Measurements from ENCODE around the gene MYOCD.

The MYOCD gene

DNA sequence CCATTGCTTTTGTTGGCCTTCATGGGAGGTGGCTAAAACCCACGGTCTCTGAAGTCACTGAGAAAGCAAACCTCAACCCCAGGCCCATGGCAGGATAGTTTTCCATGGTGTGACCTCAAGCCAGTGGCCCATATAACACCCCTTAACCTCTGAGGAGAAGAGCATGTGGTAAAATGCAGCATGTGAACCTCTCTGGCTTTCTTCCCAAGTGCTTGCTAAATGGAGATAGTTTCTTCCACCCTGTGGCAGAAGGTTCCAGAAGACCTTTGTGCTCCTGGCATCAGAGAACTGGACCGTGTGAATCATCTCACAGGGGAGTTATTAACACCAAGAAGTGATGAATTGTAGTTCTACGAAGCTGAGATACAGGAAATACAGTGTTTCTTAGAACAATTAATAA lies 47.3 kb downstream of the MYOCD start:
- DNase-seq = no peak

DNA sequence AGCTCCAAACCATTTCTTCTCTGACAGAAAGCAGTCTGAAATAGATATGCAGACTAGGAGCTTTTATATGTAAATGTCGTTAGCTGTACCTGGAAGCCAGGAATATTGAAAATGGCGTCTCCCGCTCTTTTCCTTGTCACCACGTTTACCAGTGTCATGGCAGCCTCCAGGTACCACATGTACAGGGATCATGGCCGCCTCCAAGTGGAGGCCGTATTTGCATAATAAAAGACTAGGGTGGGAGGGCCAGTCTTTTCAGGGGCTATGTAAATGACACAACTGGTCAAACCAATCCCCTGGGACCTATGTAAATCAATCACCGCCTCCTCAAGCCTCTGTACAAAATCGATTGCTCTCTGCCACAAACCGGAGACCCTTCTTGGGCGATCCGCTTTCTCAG lies 54.3 kb downstream of the MYOCD start:
- DNase-seq = no peak

DNA sequence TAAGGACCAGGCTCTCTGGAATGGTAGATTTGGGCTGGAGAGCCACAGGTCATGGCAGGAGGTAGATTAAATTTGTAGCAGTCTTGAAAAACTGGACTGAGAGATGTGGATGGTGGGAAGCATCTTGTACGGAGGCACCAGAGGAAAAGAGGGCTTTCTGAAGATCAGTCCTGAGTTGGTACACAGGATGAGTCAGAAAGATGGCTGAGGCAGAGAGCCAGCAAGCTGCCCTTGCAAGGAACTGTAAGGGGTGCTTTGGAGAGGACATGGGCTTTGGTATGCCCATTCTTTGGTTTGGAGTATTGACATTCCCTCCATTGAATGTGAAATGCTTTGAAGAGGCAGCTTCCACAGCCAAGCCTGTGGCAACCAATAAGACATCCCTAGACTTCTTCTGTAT lies 55.9 kb downstream of the MYOCD start:
- DNase-seq = no peak

DNA sequence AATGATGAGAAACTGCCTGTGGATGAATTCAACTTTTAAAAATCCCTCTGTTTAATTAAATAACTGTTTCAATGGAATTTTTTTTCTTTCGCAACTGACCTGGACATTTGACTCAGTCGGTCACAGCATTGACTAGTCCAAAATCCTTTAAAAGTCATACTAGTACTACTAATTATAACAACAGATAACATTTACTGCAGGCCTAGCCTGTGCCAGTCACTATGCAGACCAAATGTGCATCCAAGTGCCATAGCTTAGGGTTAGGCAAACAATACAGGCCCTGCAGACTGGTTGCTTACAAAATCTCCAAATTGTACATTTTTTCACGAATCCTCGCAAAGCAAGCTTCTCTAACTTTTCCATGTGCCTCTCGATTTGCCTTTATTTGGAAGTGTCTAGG lies 56.6 kb downstream of the MYOCD start:
- DNase-seq = no peak

DNA sequence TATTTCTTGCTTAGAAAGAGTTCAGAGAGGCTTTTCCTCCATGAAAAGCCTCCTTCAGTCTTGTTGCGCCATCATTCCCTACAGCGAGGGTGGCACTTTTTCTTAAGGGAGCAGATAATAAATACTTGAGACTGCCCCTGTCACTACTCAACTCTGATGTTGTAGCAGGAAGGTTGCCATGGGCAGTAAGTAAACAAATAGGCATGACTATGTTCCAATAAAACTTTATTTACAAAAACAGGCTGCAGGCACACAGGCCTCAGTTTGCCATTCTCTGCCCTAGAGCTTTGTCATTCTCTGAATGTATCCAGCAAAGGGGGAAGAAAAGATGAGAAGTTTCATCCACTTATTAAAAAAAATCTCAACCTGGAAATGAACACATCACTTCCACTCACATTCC lies 60.4 kb downstream of the MYOCD start:
- DNase-seq = no peak

DNA sequence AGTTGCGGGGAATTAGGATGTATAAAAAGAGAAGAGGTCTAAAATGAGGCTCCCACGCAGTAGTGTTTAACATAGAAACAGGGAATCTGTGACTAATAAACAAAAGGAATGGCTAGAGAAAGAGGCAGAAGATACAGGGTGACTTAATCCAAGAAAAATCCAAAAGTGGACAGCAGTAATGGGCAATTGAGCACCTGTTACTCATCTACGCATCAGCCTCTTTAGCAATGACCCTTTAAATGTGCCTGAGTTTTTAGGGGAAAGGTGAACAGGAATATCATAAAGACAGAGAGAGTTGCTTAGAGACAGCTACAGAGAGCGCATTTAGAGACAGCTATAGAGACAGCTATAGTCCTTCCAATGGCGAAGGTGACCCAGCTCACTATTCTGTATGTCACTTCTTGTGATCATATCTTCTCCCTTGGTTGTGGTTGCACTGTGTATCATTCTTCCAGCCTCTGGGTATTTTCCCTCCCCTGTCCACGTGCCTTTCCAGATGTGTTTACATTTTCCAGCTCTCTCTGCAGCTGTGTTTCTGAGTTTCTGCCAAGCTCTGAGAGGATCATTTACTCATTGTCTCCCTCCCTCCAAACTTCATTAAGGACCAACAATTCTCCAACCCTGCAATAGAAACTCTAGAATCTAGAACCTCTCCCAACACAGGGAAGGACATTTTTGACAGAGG lies 61.5 kb downstream of the MYOCD start:
- no peak for DNase-seq

DNA sequence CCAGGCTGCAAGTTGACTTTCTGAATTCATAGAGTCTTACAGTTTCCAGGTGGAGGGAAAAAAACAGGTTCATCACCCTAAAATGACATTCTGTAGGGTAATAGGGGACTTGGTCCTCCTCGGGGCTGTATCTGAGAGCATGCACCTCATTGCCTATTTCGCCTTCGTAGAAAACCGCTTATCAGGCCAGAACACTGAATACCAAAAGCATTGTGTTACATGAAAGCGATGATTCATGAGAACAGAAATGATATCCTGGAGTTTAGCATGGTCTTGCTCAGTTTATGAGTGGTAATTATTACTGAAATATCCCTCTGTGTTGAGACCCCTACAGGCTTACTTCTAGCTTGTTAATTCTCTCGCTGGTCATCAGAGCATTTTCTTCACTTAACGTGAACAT lies 62.2 kb downstream of the MYOCD start:
- no peak for DNase-seq

DNA sequence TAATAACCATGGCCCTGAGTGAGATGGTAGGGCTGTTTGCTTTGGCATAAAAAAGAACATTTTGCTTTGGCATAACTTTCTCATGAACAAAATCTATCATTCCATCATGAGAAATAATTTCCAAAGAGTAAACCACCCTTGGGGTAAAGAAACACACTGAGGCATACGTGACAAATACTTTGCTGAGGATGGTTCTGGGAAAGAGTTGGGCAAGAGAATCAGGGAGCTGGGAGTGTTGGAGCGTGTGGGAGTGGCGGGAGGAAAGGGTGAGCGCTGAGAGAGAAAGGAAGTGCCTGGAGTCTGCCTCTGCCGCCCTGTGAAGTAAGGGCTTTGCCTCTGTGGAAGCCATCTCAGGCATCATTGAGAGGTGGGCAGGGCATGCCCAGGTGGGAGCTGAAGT lies 63.4 kb downstream of the MYOCD start:
- DNase-seq = no peak

DNA sequence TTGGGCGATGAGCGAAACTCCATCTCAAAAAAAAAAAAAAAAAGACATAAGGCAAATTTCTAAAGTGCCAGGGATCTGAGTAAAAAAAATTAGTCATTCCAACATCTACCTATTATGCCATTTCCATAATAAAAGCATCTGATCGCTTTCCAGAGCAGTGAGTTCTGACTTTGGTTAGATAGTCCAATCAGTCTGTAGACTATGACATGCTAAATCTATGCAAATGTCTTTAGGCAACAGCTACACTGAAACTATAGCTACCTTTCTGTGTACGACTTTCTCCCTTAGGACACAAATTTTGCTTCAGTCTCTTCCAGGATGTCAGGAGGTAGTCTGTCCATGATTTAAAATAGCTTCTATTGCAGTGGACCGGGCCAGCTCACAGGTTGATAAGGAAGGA lies 64.7 kb downstream of the MYOCD start:
- DNase-seq = no peak

DNA sequence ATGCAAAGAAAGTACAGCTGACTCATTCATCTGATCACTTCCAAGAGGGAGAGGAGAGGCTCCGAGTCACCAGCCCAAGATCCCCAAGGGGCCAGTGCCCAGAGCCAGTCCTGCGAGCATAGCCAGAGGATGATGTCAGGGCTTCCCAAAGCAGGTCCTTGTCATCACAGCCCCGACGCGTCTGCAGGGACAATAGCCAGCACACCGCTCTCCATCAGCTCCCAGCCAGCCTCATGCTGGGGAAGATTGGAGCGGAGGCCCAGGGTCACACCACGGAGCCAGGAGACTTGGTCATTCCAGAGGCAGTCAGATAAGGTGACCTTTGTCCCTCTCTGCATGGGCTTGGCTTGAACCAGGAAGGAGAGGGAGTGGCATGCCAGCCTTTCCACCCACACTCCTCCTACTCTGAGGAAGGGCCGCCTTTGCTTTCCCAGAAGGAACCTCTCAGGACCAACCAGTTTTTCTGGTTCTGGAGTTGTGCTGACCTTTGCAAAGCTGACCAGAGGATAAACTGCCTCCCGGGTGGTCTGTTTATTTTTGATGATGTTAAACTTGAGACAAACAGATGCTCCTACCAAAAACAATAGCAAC lies 65.3 kb downstream of the MYOCD start:
- no peak for DNase-seq

DNA sequence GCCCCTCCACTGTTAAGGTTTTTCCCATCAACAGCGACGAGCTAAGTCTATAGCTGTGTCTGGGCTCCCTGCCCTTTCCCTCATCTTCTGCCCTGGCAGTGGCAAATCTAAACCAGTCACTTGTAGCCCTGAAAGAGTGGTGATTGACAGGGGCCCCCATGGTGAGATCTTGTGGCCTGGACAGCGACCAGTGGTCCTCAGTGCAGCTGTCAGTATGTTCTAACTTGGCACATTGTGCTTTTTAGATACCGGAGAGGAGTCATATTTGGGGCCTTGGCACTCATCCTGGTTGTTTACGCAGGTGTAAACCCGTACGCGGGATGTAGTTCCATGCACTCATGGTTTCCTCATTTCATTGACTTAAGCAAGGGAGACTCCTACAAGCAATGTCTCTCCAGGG lies 66.1 kb downstream of the MYOCD start:
- no peak for DNase-seq

DNA sequence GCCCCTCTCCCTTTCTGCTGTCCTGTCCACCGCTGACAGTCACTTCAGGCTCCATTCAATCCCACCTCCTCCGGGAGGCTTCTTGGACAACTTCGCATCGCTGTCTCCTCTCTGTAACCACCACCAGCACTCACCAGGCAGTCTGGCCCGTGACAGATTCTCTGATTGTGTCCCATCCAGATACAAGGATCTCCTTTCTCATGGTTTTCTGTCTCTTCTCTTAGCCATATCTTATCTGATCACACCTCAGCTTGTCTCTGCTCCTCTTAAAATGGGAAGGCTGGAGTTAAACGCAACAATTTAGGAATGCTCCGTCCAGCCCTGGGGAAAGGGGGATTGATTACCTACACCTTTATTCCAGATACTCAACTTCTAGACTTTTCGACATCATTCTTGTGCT lies 66.7 kb downstream of the MYOCD start:
- no peak for DNase-seq

DNA sequence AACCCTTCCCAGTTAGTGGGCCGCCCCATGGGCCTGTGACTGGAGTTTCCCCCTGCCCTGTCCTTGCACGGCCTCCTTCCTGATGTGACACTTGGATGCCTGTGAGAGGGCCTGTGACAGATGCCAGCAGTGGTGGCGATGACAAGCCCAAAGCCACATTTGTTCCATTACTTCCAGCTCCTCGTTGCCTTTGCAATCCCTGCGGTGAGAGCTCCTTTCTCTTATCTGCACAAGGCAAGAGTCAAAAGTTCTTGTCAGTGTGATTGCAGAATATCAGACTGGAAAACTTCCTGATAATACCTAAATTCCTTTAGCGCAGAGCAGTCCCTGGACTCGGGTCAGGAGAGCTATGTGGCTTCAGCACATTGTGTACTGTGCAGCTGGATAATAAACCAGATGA lies 69.2 kb downstream of the MYOCD start:
- DNase-seq = no peak

DNA sequence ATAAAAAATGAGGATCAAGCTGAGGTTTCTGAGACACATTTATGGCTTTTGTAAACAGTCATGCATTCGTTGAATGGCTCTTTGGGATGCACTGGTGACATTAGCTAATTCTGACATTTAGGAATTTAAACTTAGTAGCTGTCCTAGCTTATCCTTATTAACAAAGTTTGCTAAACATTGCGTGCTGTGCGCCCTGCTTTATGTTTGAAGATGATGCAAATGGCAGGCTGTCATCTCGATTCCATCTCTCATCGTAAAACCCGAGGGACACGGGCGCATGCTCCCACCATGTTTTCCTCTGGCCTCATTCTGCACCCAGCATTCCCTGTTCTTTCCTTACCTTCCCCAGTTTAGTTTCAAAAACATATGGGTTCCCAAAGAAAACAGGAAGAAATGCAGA lies 69.8 kb downstream of the MYOCD start:
- DNase-seq = no peak

DNA sequence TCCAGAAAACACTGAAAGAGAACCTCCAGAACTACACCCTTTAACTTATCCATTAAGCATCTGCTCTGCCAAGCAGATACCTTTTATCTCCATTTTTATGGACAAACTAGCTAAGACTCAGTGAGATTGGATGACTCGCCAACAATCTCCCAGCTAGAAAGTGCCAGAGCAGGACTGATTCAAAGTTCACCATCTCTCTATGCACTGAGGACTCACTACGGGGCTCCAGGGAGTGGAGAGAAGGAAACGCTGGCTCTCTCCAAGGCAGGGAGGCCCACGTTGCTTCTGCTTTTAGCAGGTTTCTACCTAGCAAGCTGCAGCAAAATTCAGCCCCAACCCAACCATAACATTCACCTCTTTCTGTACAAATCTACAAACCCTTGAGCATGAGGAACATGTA lies 70.8 kb downstream of the MYOCD start:
- DNase-seq = no peak

DNA sequence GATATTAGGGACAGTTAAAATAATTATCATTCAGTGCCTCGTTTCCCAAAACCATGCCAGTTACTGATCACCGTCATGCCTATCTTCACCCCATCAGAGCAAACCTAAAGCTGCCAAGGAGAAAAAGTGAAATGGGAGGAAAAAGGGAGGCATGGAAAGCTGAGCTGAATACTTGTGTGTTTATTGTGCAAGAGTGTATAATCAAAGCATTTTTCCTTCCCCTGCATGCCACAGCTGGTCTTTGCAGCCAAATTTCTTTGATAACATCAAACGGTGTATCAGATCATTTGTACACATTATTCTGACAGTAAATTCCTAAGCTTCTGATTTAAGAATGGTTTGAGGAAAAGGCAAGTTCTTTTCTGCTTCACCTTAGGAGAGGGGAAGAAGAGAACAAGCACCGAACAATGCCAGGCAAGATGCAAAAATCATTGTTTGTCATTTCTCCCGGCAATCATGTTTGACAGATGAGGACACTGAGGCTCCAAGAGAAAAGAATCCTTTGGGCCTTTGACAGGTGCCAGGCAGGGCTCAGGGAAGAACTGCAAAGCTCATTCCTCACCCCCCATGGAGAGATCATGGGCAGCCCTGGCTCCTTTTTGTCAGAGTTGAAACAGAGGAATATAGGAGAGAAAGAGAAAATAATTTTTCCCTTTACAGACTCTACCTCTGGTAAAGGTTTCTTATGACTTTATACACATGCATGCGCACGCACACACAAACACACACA lies 72.2 kb downstream of the MYOCD start:
- no peak for DNase-seq

DNA sequence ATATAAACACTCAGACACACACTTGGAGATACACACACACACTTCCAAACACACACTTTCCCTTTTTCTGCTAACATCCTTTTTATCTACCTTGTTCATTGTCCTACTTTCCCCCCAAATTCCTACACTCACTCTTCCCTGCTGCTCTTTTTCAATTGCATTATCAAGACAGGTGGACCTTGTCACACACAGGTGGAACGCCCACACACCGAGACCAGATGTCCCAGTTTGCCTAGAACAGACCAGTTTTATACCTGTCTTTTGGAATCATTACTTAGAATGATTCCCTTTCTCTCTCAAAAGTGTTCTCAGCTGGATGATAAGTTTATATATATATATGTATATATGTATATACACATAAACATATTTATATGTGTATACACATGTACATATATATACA lies 72.9 kb downstream of the MYOCD start:
- DNase-seq = no peak

DNA sequence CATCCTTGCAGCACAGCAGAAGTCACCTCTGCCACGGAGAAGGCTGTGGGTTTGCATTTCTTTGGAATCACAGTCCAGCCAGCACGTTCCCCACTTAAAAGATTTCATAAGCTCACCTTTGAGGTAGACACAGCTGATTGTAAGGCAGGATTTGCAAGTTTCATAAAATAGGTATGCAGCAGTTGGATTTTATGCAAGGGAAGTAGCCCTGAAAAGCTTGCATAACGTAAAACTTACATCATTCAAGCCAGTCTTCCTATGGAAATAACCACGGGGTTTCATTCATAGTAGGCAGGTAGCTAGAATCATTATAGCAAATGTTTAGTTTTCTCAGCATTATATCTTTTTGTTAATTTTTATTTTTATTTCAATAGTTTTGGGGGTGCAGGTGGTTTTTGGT lies 73.8 kb downstream of the MYOCD start:
- no peak for DNase-seq

DNA sequence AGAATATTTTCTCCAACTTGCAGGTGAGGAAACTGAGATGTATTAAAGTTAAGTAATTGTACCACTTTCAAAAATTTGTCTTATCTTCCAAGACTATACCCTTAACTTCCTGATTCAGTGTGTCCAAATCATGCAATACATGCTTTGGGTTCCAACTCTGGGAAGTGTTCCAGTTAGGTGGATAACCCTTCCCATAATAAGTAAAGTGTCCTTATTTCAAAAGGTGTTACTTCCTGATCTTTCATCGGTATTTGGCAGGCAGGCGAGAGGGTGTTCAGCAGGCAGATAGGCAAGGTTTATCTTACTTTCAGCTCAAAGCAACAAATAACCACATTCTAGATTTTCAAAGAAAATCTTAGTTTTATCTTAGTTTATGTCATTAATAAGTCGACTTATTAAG lies 77.4 kb downstream of the MYOCD start:
- no peak for DNase-seq

DNA sequence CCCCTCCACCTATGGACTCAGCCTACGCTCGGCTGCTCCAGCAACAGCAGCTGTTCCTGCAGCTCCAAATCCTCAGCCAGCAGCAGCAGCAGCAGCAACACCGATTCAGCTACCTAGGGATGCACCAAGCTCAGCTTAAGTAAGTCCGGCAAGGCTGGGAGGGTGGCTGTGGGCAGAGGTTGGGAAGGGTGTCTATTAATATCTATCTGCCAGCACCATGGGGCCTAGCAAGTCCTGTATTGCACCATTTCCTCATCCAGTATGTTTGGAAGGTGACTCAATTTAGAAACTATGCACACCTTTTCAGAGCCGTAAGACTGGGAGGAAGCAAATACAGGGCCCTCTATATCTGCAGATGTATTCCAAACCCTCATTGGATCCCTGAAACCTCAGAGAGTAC lies 78.6 kb downstream of the MYOCD start:
- no peak for DNase-seq

DNA sequence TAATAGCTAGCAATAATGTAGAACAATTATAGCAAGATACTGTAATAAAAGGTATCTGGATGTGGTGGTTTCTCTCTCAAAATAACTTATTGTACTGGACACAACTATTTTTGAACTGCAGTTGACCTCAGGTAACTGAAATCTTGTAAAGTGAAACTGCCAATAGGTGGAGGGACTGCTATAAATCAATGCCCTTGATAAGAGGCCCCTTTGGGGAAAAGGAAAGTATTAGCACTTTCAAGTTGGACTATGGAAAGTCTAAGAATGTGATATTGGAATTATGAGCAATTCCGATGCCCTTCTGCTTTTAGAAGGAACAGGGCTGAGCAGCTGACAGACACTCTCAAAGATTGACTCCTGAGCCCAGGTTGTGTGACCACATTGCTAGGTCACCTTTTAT lies 79.1 kb downstream of the MYOCD start:
- no peak for DNase-seq

DNA sequence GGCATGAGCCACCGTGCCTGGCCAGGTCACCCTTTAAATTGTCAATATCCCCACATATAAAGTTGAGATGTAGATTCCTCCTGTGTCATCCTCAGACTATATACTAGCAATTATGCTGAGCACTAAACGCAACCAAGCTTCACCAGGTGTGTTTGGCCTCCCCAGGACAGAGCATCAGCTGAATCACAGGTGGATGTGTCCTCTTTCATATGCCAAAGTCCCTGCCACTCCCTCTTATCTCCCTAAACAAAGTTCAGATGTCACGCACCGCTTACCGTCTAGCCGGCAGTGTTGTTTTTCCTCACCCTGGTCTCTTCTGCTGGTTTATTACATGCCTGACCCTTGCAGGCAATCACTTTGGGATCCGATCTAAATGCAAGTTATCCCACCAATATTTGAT lies 79.8 kb downstream of the MYOCD start:
- no peak for DNase-seq

DNA sequence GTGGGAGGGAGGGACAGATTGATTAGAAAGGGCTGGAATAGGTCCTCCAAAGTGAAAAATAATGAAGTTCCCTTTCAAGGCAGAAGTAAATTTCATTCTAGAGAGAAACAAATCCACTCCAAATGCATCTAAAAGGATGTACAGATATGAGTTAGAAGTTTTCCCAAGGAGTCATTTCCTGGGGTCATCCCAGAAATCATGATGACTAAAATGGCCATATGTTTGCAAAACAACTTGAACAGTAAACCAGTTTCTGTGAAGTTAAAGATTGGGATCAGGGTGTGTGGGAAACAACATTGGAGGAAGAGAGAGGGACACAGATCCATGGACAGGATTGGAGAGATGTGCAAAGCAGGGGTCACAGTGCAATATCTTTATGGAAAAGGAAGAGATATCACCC lies 91.1 kb downstream of the MYOCD start:
- no peak for DNase-seq

DNA sequence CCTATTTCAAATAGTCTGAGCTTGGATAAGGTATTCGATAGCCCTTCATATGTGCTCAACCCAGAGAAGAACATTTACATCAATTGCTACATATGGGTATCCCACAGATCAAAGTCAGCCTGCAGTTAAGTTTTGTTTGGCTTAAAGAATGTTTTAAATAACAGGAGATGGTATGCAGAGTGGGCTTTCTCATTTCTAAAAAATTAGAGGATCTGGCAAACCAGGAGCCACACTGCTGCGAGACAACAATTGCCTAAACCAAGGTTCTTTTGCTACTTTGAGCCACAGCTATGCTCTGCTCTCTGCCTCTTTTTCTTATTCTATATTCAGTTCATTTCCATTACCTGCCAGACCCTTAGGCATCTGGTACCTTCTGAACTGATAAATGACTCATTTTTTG lies 93.4 kb downstream of the MYOCD start:
- DNase-seq = no peak

DNA sequence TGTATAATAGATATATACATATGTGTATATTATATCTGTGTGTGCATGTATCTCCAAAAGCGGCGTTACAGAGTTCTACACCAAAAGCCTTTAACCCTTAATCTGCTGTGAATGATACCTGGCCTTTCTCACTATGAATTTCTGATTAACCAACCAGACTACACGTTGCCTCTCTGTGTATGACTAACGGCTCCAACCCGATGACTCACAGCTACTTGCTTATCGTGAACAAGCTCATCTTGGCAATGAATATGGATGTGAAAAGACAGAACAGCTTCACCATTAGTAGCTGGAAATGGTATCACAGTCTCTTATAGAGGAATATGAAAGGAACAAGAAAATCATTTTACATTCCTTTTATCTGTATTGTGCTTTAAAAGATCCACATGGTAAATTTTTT lies 99.9 kb downstream of the MYOCD start:
- no peak for DNase-seq

Measured in SHP77 (cell line).